ENCODE measurements around the gene DDA1.

DNA sequence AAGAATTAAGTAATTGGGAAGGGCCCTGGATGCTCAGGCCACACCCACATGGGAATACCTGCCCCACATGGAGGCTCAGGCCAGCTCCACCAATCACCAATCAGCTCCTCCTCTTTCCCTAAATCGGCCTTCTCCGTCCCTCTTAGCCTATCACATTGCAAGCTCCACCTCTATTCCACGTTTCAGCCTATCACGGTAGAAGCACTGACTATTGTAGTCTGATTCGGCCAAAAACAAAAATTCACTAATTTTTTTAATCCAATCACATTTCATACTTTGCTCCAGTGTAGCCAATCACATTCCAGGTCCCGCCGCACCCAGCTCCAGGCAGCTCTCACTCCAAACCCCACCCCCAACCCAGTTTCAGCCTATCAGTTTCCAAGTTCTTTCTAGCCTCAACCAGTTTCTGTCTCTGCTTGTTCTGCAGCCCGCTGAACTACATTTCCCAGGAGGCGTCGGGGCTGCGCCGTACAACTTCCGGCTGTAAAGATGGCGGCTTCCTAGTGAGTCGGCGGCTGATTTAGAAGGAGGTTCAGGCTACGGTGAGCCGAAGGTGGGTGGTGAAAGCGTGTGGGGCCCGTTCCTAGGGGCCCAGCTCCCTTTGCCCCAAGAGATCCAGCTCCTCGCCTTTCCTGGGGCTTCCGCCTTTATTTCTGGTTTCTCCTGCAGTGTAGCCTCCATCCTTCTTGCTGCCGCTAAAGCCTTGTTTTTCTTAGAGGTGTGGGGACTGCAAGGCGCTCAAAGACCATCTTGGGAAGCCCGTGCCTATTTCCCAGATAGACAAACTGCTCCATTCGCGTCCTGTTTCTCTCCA lies 42.2 kb upstream of the DDA1 start, which contains the start of gene BABAM1:
- TF ChIP-seq, protein P1, sequence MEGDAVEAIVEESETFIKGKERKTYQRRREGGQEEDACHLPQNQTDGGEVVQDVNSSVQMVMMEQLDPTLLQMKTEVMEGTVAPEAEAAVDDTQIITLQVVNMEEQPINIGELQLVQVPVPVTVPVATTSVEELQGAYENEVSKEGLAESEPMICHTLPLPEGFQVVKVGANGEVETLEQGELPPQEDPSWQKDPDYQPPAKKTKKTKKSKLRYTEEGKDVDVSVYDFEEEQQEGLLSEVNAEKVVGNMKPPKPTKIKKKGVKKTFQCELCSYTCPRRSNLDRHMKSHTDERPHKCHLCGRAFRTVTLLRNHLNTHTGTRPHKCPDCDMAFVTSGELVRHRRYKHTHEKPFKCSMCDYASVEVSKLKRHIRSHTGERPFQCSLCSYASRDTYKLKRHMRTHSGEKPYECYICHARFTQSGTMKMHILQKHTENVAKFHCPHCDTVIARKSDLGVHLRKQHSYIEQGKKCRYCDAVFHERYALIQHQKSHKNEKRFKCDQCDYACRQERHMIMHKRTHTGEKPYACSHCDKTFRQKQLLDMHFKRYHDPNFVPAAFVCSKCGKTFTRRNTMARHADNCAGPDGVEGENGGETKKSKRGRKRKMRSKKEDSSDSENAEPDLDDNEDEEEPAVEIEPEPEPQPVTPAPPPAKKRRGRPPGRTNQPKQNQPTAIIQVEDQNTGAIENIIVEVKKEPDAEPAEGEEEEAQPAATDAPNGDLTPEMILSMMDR (IDR thresholded peaks at IDR 0.05; ENCODE audit: low read depth, low read length), result no peak
- TF ChIP-seq POLR2A (IDR thresholded peaks at IDR 0.05; ENCODE audit: extremely low read depth, insufficient read length) (peak; percentile 67), MYC (IDR thresholded peaks at IDR 0.05; ENCODE audit: low read depth, low read length) (peak; percentile 49)
- TF ChIP-seq, protein P2, sequence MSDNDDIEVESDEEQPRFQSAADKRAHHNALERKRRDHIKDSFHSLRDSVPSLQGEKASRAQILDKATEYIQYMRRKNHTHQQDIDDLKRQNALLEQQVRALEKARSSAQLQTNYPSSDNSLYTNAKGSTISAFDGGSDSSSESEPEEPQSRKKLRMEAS (IDR thresholded peaks at IDR 0.05; ENCODE audit: low read depth, low read length), result peak; percentile 65
